GM15510 (cell line): ENCODE data around the gene PHEX.

Experiments
- POLR2A ChIP-seq: IDR thresholded peaks from 3 replicates; pipeline ENCODE4 v1.6.1; 2011; ENCODE audit warnings: borderline replicate concordance; ENCODE audit not compliant: insufficient read length; ENCODE audit errors: extremely low read depth

PHEX gene

DNA sequence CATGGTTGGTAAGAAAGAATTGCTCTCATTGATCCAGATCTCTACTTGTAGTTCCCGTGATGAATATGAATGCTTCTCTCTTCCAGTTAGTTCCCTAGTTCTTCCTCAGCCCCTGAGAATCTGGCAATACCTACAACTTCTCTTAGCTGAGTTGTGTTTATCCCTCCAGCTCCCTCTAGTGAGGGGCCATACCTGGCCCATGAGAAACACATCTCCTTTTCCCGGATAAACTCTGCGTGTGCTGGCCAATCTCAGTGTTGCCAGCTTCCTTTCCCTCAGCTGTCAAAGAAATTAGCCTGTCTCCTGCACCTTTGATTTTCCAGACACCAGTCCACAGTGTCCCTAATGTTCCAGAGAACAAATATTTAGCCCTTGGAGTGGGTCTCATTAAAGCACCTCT, 246.2 kb downstream of the PHEX start:
- no peak for TF ChIP-seq POLR2A

DNA sequence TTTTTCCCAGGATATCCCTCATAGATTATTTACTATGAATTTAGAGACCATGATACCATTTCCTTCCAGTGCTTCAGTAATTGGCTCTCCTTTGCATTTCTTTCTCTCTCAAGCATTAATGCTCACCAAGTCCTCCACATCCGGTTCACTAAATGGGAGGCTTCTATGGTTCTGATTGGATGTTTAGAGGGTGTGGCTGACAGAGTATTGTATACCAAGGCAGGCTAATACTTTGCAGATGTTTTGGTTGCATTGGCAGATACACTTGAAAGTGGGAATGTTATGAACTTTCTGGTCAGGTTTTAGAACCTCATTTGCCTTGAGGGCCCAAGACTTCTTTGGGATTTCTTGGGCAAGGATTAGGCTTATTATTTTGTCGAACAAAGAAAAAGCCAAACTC, 264.7 kb downstream of the PHEX start:
- no peak for TF ChIP-seq POLR2A

DNA sequence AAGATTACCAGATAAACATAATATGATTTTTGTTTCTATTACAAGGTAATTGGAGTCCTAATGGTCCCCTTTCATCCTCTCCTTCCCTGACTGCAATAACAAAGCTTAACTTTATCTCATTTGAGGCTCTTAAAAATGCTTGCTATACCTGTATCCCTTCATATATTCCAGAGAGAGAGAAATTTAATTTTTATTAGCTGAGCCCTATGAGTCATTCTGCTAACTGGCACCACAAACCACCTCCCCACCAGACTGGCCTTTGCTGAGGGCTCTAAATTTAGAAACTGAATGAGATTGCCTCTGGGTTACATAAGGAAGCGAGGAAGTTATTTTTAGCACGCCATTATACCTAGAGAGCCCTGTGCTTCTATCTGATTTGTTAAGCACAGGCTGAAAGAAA, 268.0 kb downstream of the PHEX start:
- no peak for TF ChIP-seq POLR2A
